ENCODE measurements around the gene KIF3C.

GRCh38 chr2:25939257-25939668 lies 43.0 kb downstream of the KIF3C start:
- no peak for TF ChIP-seq ZBTB17 (tag by site-specific recombination; IDR thresholded peaks at IDR 0.05)
- no peak for TF ChIP-seq KLF1 (tag by site-specific recombination; IDR thresholded peaks at IDR 0.05)
- TF ChIP-seq ZNF175 (tag by site-specific recombination; IDR thresholded peaks at IDR 0.05) = no peak
- no peak for TF ChIP-seq ZNF121 (tag by site-specific recombination; IDR thresholded peaks at IDR 0.05)

Measured in HEK293 (cell line).